H9 (cell line): ENCODE measurements around the gene RNLS. TPM values are rescaled to one million over a fixed set of nuclear protein-coding genes. Genes with fewer than 3 reads are reported as not detected.

ENCODE experiments used
- DNase-seq: peaks from one replicate; pipeline ENCODE4 v3.0.0-alpha.2; 2017
- H2AFZ ChIP-seq: one replicate; pipeline ENCODE4 v1.6.1; 2013; ENCODE audit warnings: mild to moderate bottlenecking, low read length, control low read depth, moderate library complexity
- H2AK5ac ChIP-seq: 2 replicates; pipeline ENCODE4 v1.6.1; 2013; ENCODE audit warnings: low read length, control low read depth, mixed read lengths; ENCODE audit not compliant: insufficient read length
- H2BK120ac ChIP-seq: one replicate; pipeline ENCODE4 v1.6.1; 2013; ENCODE audit warnings: low read depth, mild to moderate bottlenecking, low read length, control low read depth, inconsistent platforms; ENCODE audit not compliant: poor library complexity, severe bottlenecking
- H2BK12ac ChIP-seq: 2 replicates; pipeline ENCODE4 v1.6.1; 2013; ENCODE audit warnings: low read length, control low read depth, mixed read lengths, low read depth; ENCODE audit not compliant: insufficient read length
- H2BK15ac ChIP-seq: 2 replicates; pipeline ENCODE4 v1.6.1; 2013; ENCODE audit warnings: low read depth, low read length, control low read depth
- H2BK20ac ChIP-seq: one replicate; pipeline ENCODE4 v1.6.1; 2013; ENCODE audit warnings: low read depth, mild to moderate bottlenecking, low read length, control low read depth, inconsistent platforms; ENCODE audit not compliant: poor library complexity, severe bottlenecking
- H2BK5ac ChIP-seq: 2 replicates; pipeline ENCODE4 v1.6.1; 2013; ENCODE audit warnings: low read length, control low read depth, mixed read lengths; ENCODE audit not compliant: insufficient read length
- H3K14ac ChIP-seq: 2 replicates; pipeline ENCODE4 v1.6.1; 2013; ENCODE audit warnings: low read length, control low read depth; ENCODE audit not compliant: insufficient read depth
- H3K18ac ChIP-seq: 2 replicates; pipeline ENCODE4 v1.6.1; 2013; ENCODE audit warnings: low read depth, mild to moderate bottlenecking, mixed read lengths, low read length, control low read depth; ENCODE audit not compliant: insufficient read length
- H3K23ac ChIP-seq: 2 replicates; pipeline ENCODE4 v1.6.1; 2013; ENCODE audit warnings: low read length, control low read depth, mixed read lengths, low read depth; ENCODE audit not compliant: insufficient read length
- H3K23me2 ChIP-seq: 2 replicates; pipeline ENCODE4 v1.6.1; 2013; ENCODE audit warnings: low read depth, mild to moderate bottlenecking, mixed read lengths, low read length, control low read depth; ENCODE audit not compliant: insufficient read length, poor library complexity, severe bottlenecking
- H3K27ac ChIP-seq: 2 replicates; pipeline ENCODE4 v1.5.1; 2013; ENCODE audit warnings: low read length, control low read depth, mixed read lengths, low read depth; ENCODE audit not compliant: insufficient read length
- H3K27me3 ChIP-seq: 2 replicates; pipeline ENCODE4 v1.6.1; 2013; ENCODE audit warnings: low read length, control low read depth, inconsistent platforms; ENCODE audit not compliant: insufficient read depth
- H3K4ac ChIP-seq: 2 replicates; pipeline ENCODE4 v1.6.1; 2013; ENCODE audit warnings: low read depth, mild to moderate bottlenecking, control low read depth, inconsistent platforms, low read length, moderate library complexity
- H3K4me1 ChIP-seq: 2 replicates; pipeline ENCODE4 v1.6.1; 2013; ENCODE audit warnings: low read length, control low read depth, inconsistent platforms; ENCODE audit not compliant: insufficient read depth
- H3K4me2 ChIP-seq: 2 replicates; pipeline ENCODE4 v1.6.1; 2013; ENCODE audit warnings: low read length, control low read depth, mixed read lengths; ENCODE audit not compliant: insufficient read length, insufficient read depth
- H3K56ac ChIP-seq: 2 replicates; pipeline ENCODE4 v1.6.1; 2013; ENCODE audit warnings: low read depth, mild to moderate bottlenecking, mixed read lengths, low read length, control low read depth; ENCODE audit not compliant: insufficient read length
- H3K79me1 ChIP-seq: 2 replicates; pipeline ENCODE4 v1.6.1; 2013; ENCODE audit warnings: low read depth, mild to moderate bottlenecking, moderate library complexity, low read length, control low read depth, inconsistent platforms; ENCODE audit not compliant: insufficient read depth, poor library complexity, severe bottlenecking
- H3K79me2 ChIP-seq: 2 replicates; pipeline ENCODE4 v1.6.1; 2013; ENCODE audit warnings: low read length, control low read depth, inconsistent platforms; ENCODE audit not compliant: insufficient read depth
- H3K9ac ChIP-seq: 2 replicates; pipeline ENCODE4 v1.6.1; 2013; ENCODE audit warnings: low read length, control low read depth, mixed read lengths; ENCODE audit not compliant: insufficient read length; ENCODE audit errors: extremely low read depth
- H3K9me3 ChIP-seq: one replicate; pipeline ENCODE4 v1.6.1; 2013; ENCODE audit warnings: low read depth, low read length, inconsistent platforms; ENCODE audit not compliant: control insufficient read depth
- H3T11ph ChIP-seq: one replicate; pipeline ENCODE4 v1.6.1; 2013; ENCODE audit warnings: mild to moderate bottlenecking, low read length, control low read depth, inconsistent platforms
- H4K20me1 ChIP-seq: one replicate; pipeline ENCODE4 v1.6.1; 2013; ENCODE audit not compliant: control insufficient read depth, insufficient read length, insufficient read depth
- H4K5ac ChIP-seq: 2 replicates; pipeline ENCODE4 v1.6.1; 2013; ENCODE audit warnings: low read depth, mild to moderate bottlenecking, mixed read lengths, low read length, control low read depth; ENCODE audit not compliant: insufficient read length
- H4K8ac ChIP-seq: replicated peaks from 2 replicates; pipeline ENCODE4 v1.6.1; 2013; ENCODE audit warnings: low read length, control low read depth, mixed read lengths, low read depth; ENCODE audit not compliant: insufficient read length
- H4K91ac ChIP-seq: 2 replicates; pipeline ENCODE4 v1.6.1; 2013; ENCODE audit warnings: low read depth, mild to moderate bottlenecking, moderate library complexity, mixed read lengths, low read length, control low read depth; ENCODE audit not compliant: insufficient read length
- H3K27ac Mint-ChIP-seq, 3 experiments: 2 replicates in 2 of 3; 3 replicates in 1 of 3; pipeline ENCODE4 v1.8.0; 2020 to 2021; ENCODE audit warnings: mixed read lengths in 3 of 3, mild to moderate bottlenecking in 1 of 3, moderate library complexity in 1 of 3
- H3K27me3 Mint-ChIP-seq: 2 replicates; pipeline ENCODE4 v1.8.0; 2021; ENCODE audit warnings: low read depth, mild to moderate bottlenecking, moderate library complexity, mixed read lengths
- H3K36me3 Mint-ChIP-seq, 3 experiments: 2 replicates in 2 of 3; 3 replicates in 1 of 3; pipeline ENCODE4 v1.8.0; 2020 to 2021; ENCODE audit warnings: low read depth in 3 of 3, mixed read lengths in 3 of 3; ENCODE audit not compliant: insufficient read depth in 1 of 3
- H3K4me1 Mint-ChIP-seq, 2 experiments: 2 replicates each; pipeline ENCODE4 v1.8.0; 2020; ENCODE audit warnings: mixed read lengths in 2 of 2
- H3K4me3 Mint-ChIP-seq, 2 experiments: 2 replicates in 1 of 2; 3 replicates in 1 of 2; pipeline ENCODE4 v1.8.0; 2020 to 2021; ENCODE audit warnings: mild to moderate bottlenecking in 2 of 2, mixed read lengths in 2 of 2, moderate library complexity in 1 of 2
- H3K9me3 Mint-ChIP-seq, 2 experiments: 2 replicates in 1 of 2; 3 replicates in 1 of 2; pipeline ENCODE4 v1.8.0; 2020; ENCODE audit warnings: mild to moderate bottlenecking in 2 of 2, mixed read lengths in 2 of 2, moderate library complexity in 1 of 2
- CTCF ChIP-seq: fragments of 200-600 bp; sonication (generic); conservative IDR thresholded peaks from 3 replicates; pipeline ENCODE4 v1.8.0; 2021; ENCODE audit warnings: antibody characterized with exemption, mild to moderate bottlenecking
- WGBS: extraction: QIAGEN DNeasy Blood & Tissue Kit; methylation state at CpG from one replicate; pipeline ENCODE4 v1.1.7; 2013; ENCODE audit warnings: missing lambda C conversion rate, low lambda C conversion rate, mixed read lengths; ENCODE audit not compliant: insufficient read length; ENCODE audit errors: extremely low coverage; 5-methylcytosine and 5-hydroxymethylcytosine counted together
- total RNA-seq: library from RNA; stranded (reverse); gene quantifications from 2 replicates; pipeline ENCODE4 v1.2.1, GENCODE V29; 2021

The RNLS gene
- total RNA-seq, 1 experiment from 2014 or later, result 7.5 TPM

- Histone ChIP-seq H4K20me1 (no peaks in the 10 kb centered on the region), H2BK12ac (no peak overlapping the region), H3K4me2 (no peak overlapping the region), H3T11ph (no peak overlapping the region), H3K4me1 (no peaks in the 10 kb centered on the region), H3K27me3 (no peaks in the 10 kb centered on the region), H3K9ac (no peak overlapping the region), H4K5ac (no peak overlapping the region), H2BK120ac (no peak overlapping the region), H3K56ac (no peak overlapping the region), H3K9me3 (no peaks in the 10 kb centered on the region), H3K23ac (no peak overlapping the region), H3K79me1 (no peaks in the 10 kb centered on the region), H3K18ac (no peak overlapping the region), H2AFZ (no peak overlapping the region), H2AK5ac (no peak overlapping the region), H4K91ac (no peak overlapping the region), H3K23me2 (no peaks in the 10 kb centered on the region), H3K79me2 (no peaks in the 10 kb centered on the region), H3K27ac (no peak overlapping the region), H3K14ac (no peak overlapping the region), H4K8ac (no peak overlapping the region), H2BK5ac (no peak overlapping the region), H2BK20ac (no peak overlapping the region), H2BK15ac (no peak overlapping the region), H3K4ac (no peak overlapping the region)
- no peaks in the 10 kb centered on the region for H3K36me3 Mint-ChIP-seq
- H3K4me1 Mint-ChIP-seq, result no peaks in the 10 kb centered on the region
- H3K27ac Mint-ChIP-seq, result no peak overlapping the region; a peak in 1 of 7 replicates
- TF ChIP-seq CTCF, result no peak
- no peaks in the 10 kb centered on the region for H3K27me3 Mint-ChIP-seq
- no peaks in the 10 kb centered on the region; a peak in 1 of 5 replicates for H3K9me3 Mint-ChIP-seq
- no peak for DNase-seq
- H3K4me3 Mint-ChIP-seq, result no peak overlapping the region
- WGBS, result no CpG with 5 or more reads among the region's 18 CpGs
These were observed 33.3 kb upstream of the RNLS start for GRCh38 chr10:88616250-88616977.
